BE2C (cell line): ENCODE results near the gene TUT4.
A peak's percentile ranks its signal among the peaks of the same experiment; 100 is the strongest.

Experiments
- DNase-seq: peaks from one replicate; pipeline ENCODE4 v3.0.0-alpha.2; 2020
- H3K27me3 ChIP-seq: fragments of 250-450 bp; sonication (Bioruptor Pico); 2 replicates; pipeline ENCODE4 v1.5.1; 2020; ENCODE audit warnings: mild to moderate bottlenecking
- H3K36me3 ChIP-seq: fragments of 250-450 bp; sonication (Bioruptor Pico); 2 replicates; pipeline ENCODE4 v1.5.1; 2020; ENCODE audit warnings: mild to moderate bottlenecking
- H3K4me1 ChIP-seq: fragments of 250-450 bp; sonication (Bioruptor Pico); 2 replicates; pipeline ENCODE4 v1.5.1; 2020
- H3K4me3 ChIP-seq: 2 replicates; pipeline ENCODE4 v1.5.1; 2011; ENCODE audit warnings: low read depth, low read length
- H3K9me3 ChIP-seq: fragments of 250-450 bp; sonication (Bioruptor Pico); 2 replicates; pipeline ENCODE4 v1.5.1; 2020
- CTCF ChIP-seq: IDR thresholded peaks from 2 replicates; pipeline ENCODE4 v1.5.1; 2012; ENCODE audit warnings: mild to moderate bottlenecking, low read depth, low read length

Gene TUT4

GRCh38 chr1:52554267-52554640 lies 1.4 kb upstream of the TUT4 start:
- no peak for TF ChIP-seq CTCF
- Histone ChIP-seq H3K4me1 (no peaks in the 10 kb centered on the region), H3K9me3 (no peaks in the 10 kb centered on the region), H3K4me3 (peak overlapping the region; percentile 80), H3K36me3 (no peaks in the 10 kb centered on the region), H3K27me3 (no peaks in the 10 kb centered on the region)
- no peak for DNase-seq

GRCh38 chr1:52553362-52554266 lies 722 bp upstream of the TUT4 start:
- no peaks in the 10 kb centered on the region for H3K27me3 ChIP-seq
- no peaks in the 10 kb centered on the region for H3K9me3 ChIP-seq
- no peaks in the 10 kb centered on the region for H3K4me1 ChIP-seq
- no peaks in the 10 kb centered on the region for H3K36me3 ChIP-seq
- H3K4me3 ChIP-seq = peak overlapping the region; percentile 80
- DNase-seq = peak; percentile 87
- no peak for TF ChIP-seq CTCF

GRCh38 chr1:52552236-52552504 lies 722 bp downstream of the TUT4 start:
- DNase-seq = peak; percentile 22
- Histone ChIP-seq H3K4me1 (no peaks in the 10 kb centered on the region), H3K9me3 (no peaks in the 10 kb centered on the region), H3K4me3 (peak overlapping the region; percentile 80), H3K27me3 (no peaks in the 10 kb centered on the region), H3K36me3 (no peaks in the 10 kb centered on the region)
- no peak for TF ChIP-seq CTCF

GRCh38 chr1:52551507-52552235 lies 1.2 kb downstream of the TUT4 start:
- peak overlapping the region; percentile 80 for H3K4me3 ChIP-seq
- H3K4me1 ChIP-seq = no peaks in the 10 kb centered on the region
- H3K36me3 ChIP-seq = no peaks in the 10 kb centered on the region
- no peaks in the 10 kb centered on the region for H3K9me3 ChIP-seq
- no peak for TF ChIP-seq CTCF
- H3K27me3 ChIP-seq = no peaks in the 10 kb centered on the region
- DNase-seq = peak; percentile 8

GRCh38 chr1:52550447-52550846 lies 2.4 kb downstream of the TUT4 start:
- no peaks in the 10 kb centered on the region for H3K9me3 ChIP-seq
- H3K4me3 ChIP-seq = no peak overlapping the region
- H3K36me3 ChIP-seq = no peaks in the 10 kb centered on the region
- no peak for TF ChIP-seq CTCF
- no peaks in the 10 kb centered on the region for H3K27me3 ChIP-seq
- no peaks in the 10 kb centered on the region for H3K4me1 ChIP-seq
- no peak for DNase-seq

GRCh38 chr1:52549267-52549666 lies 3.6 kb downstream of the TUT4 start:
- no peaks in the 10 kb centered on the region for H3K4me1 ChIP-seq
- no peak for TF ChIP-seq CTCF
- no peak for DNase-seq
- H3K36me3 ChIP-seq = no peaks in the 10 kb centered on the region
- no peaks in the 10 kb centered on the region for H3K9me3 ChIP-seq
- no peak overlapping the region for H3K4me3 ChIP-seq
- H3K27me3 ChIP-seq = no peaks in the 10 kb centered on the region
